OCI-LY7 (cell line): ENCODE measurements around the gene SLIT3. TPM values are rescaled to one million over a fixed set of nuclear protein-coding genes. Genes with fewer than 3 reads are reported as not detected.

Source experiments
- BruUV-seq: library from RNA; stranded (reverse); fragments of 400-500 nt; replicated peaks from 2 replicates; lab custom pipeline; 2021; lab: Mats Ljungman, UMichigan
- CTCF ChIA-PET: fragments of 300-600 bp; sonication (Branson Sonifier 250); formaldehyde crosslinking; loops from one replicate; lab custom pipeline; 2022; ENCODE audit warnings: antibody characterized with exemption; ENCODE audit not compliant: unreplicated experiment; lab: Charles Lee
- POLR2A ChIA-PET: fragments of 300-600 bp; sonication (Branson Sonifier 250); formaldehyde crosslinking; loops from one replicate; lab custom pipeline; 2022; ENCODE audit warnings: antibody characterized with exemption; lab: Charles Lee
- DNase-seq: peaks from one replicate; pipeline ENCODE4 v3.0.0-alpha.2; 2015; ENCODE audit warnings: low spot score
- H2AFZ ChIP-seq: fragments of 200-600 bp; sonication (generic), shearing (Covaris generic); 2 replicates; pipeline ENCODE4 v1.6.1; 2014; ENCODE audit warnings: mild to moderate bottlenecking, antibody characterized with exemption, low read length, moderate library complexity
- H3K27ac ChIP-seq: fragments of 200-600 bp; sonication (generic); 2 replicates; pipeline ENCODE4 v1.5.1; 2014; ENCODE audit warnings: mixed run types, low read depth, mild to moderate bottlenecking, moderate library complexity, low read length, inconsistent platforms; ENCODE audit not compliant: poor library complexity, severe bottlenecking
- H3K36me3 ChIP-seq: fragments of 200-600 bp; sonication (generic); 2 replicates; pipeline ENCODE4 v1.6.1; 2014; ENCODE audit warnings: mild to moderate bottlenecking, antibody characterized with exemption, low read length, moderate library complexity, mixed read lengths; ENCODE audit not compliant: insufficient read depth
- H3K4me1 ChIP-seq: fragments of 200-600 bp; sonication (generic); 2 replicates; pipeline ENCODE4 v1.5.1; 2014; ENCODE audit warnings: mild to moderate bottlenecking, low read length; ENCODE audit not compliant: insufficient read depth, poor library complexity, severe bottlenecking
- H3K4me2 ChIP-seq: fragments of 200-600 bp; sonication (generic); 2 replicates; pipeline ENCODE4 v1.6.1; 2014; ENCODE audit warnings: mild to moderate bottlenecking, low read length
- H3K4me3 ChIP-seq: fragments of 200-600 bp; sonication (generic); 2 replicates; pipeline ENCODE4 v1.5.1; 2014; ENCODE audit warnings: mild to moderate bottlenecking, low read depth, low read length; ENCODE audit not compliant: poor library complexity, severe bottlenecking
- H3K79me2 ChIP-seq: fragments of 200-600 bp; sonication (generic); 2 replicates; pipeline ENCODE4 v1.6.1; 2016; ENCODE audit warnings: low read depth, mild to moderate bottlenecking, low read length, moderate library complexity, mixed read lengths; ENCODE audit not compliant: insufficient read depth
- H3K9me2 ChIP-seq: fragments of 200-600 bp; sonication (generic); 2 replicates; pipeline ENCODE4 v1.6.1; 2016; ENCODE audit warnings: mild to moderate bottlenecking, low read length, mixed read lengths; ENCODE audit not compliant: insufficient read depth
- H3K9me3 ChIP-seq: fragments of 200-600 bp; sonication (generic); 2 replicates; pipeline ENCODE4 v1.6.1; 2014; ENCODE audit warnings: mild to moderate bottlenecking, mixed run types, low read length, mixed read lengths
- H4K20me1 ChIP-seq: fragments of 200-600 bp; sonication (generic); 2 replicates; pipeline ENCODE4 v1.6.1; 2014; ENCODE audit warnings: mild to moderate bottlenecking, antibody characterized with exemption, low read length, moderate library complexity, mixed read lengths; ENCODE audit not compliant: insufficient read depth
- CTCF ChIP-seq: fragments of 200-600 bp; sonication (generic); conservative IDR thresholded peaks from 2 replicates; pipeline ENCODE4 v1.5.1; 2014; ENCODE audit warnings: mild to moderate bottlenecking, antibody characterized with exemption, low read length, moderate library complexity, mixed read lengths
- EZH2phosphoT487 ChIP-seq: fragments of 200-600 bp; sonication (generic); IDR thresholded peaks from 2 replicates; pipeline ENCODE4 v1.6.1; 2018; ENCODE audit warnings: low read depth, borderline replicate concordance, mild to moderate bottlenecking, mixed run types, antibody characterized with exemption, low read length, moderate library complexity, mixed read lengths
- intact Hi-C: fragments of 100-400 bp; cut with micrococcal nuclease; formaldehyde crosslinking; loops from one replicate; pipeline ENCODE4 v1.10.0; 2022; ENCODE audit not compliant: unreplicated experiment
- total RNA-seq, 2 experiments: library from RNA; depleted of rRNA in 1 of 2; stranded (reverse); fragments of >200 nt in 1 of 2; shearing (Covaris generic) in 1 of 2; gene quantifications; 2 replicates each; pipeline ENCODE4 v1.2.3, GENCODE V29; 2014 to 2022

Gene SLIT3
- total RNA-seq, 2 experiments from 2014 or later, result not detected

- Histone ChIP-seq H3K4me1 (no peaks in the 10 kb centered on the region), H3K79me2 (no peaks in the 10 kb centered on the region), H3K9me2 (no peaks in the 10 kb centered on the region), H3K4me2 (no peak overlapping the region), H3K27ac (no peak overlapping the region), H2AFZ (no peak overlapping the region), H3K9me3 (no peaks in the 10 kb centered on the region), H4K20me1 (no peaks in the 10 kb centered on the region), H3K36me3 (no peaks in the 10 kb centered on the region), H3K4me3 (no peak overlapping the region)
- ChIA-PET POLR2A (no interaction called here), CTCF (no interaction called here)
- TF ChIP-seq EZH2phosphoT487, result no peak
- no peak for TF ChIP-seq CTCF
- BruUV-seq, result no TSS peak
- DNase-seq, result no peak
- intact Hi-C loops, result no loop called here
Observed at GRCh38 chr5:169347786-169348185, 46.8 kb upstream of the SLIT3 start.

GRCh38 chr5:169344629-169345028 lies 43.7 kb upstream of the SLIT3 start:
- no peak for DNase-seq
- H3K4me3 ChIP-seq, result no peak overlapping the region
- H4K20me1 ChIP-seq, result no peaks in the 10 kb centered on the region
- ChIA-PET POLR2A (no interaction called here), CTCF (no interaction called here)
- no peak overlapping the region for H2AFZ ChIP-seq
- H3K36me3 ChIP-seq, result no peaks in the 10 kb centered on the region
- no peak overlapping the region for H3K27ac ChIP-seq
- no peaks in the 10 kb centered on the region for H3K4me1 ChIP-seq
- H3K4me2 ChIP-seq, result no peak overlapping the region
- no peaks in the 10 kb centered on the region for H3K9me2 ChIP-seq
- no peaks in the 10 kb centered on the region for H3K79me2 ChIP-seq
- BruUV-seq, result no TSS peak
- TF ChIP-seq CTCF, result no peak
- TF ChIP-seq EZH2phosphoT487, result no peak
- intact Hi-C loops, result no loop called here
- no peaks in the 10 kb centered on the region for H3K9me3 ChIP-seq

GRCh38 chr5:169343766-169344165 lies 42.8 kb upstream of the SLIT3 start:
- Histone ChIP-seq H3K4me1 (no peaks in the 10 kb centered on the region), H3K79me2 (no peaks in the 10 kb centered on the region), H3K9me3 (no peaks in the 10 kb centered on the region), H3K27ac (no peak overlapping the region), H3K4me2 (no peak overlapping the region), H4K20me1 (no peaks in the 10 kb centered on the region), H3K9me2 (no peaks in the 10 kb centered on the region), H2AFZ (no peak overlapping the region), H3K36me3 (no peaks in the 10 kb centered on the region), H3K4me3 (no peak overlapping the region)
- intact Hi-C loops, result no loop called here
- no TSS peak for BruUV-seq
- POLR2A ChIA-PET, result interaction anchor here (0.6 to 1.1 kb wide), 2 partner anchors 9 to 1225 kb away, joined by 3 to 4 read pairs; no protein-coding TSS in a partner anchor
- no peak for DNase-seq
- TF ChIP-seq EZH2phosphoT487 (no peak), CTCF (no peak)
- CTCF ChIA-PET, result no interaction called here
